GM18526 (cell line): ENCODE results near the gene ZSCAN30.

ENCODE experiments used
- POLR2A ChIP-seq: IDR thresholded peaks from 3 replicates; pipeline ENCODE4 v1.6.1; 2011; ENCODE audit not compliant: insufficient read length; ENCODE audit errors: extremely low read depth

The ZSCAN30 gene

GRCh38 chr18:35215026-35215425 lies 75.0 kb downstream of the ZSCAN30 start:
- no peak for TF ChIP-seq POLR2A

DNA sequence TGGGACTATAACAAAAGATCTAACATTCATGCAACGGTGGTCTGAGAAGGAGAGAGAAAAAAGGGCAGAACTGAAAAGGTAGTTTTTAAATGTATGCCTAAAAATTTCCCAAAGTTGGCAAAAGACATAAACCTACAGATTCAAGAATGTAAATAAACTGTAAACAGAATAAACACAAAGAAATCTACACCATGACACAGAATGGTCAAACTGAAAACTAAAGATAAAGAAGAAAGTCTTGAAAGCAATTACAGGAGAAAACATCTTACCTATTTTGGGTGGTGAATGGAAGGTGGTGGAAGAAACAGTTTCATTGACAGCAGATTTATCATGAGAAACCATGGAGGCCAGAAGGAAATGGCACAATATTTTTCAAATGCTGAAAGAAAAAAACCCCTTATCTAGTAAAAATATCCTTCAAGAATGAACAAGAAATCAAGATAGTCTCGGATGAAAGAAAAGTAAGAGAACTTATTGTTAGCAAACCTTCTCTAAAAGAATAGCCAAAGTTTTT lies 84.8 kb downstream of the ZSCAN30 start:
- TF ChIP-seq POLR2A: no peak

DNA sequence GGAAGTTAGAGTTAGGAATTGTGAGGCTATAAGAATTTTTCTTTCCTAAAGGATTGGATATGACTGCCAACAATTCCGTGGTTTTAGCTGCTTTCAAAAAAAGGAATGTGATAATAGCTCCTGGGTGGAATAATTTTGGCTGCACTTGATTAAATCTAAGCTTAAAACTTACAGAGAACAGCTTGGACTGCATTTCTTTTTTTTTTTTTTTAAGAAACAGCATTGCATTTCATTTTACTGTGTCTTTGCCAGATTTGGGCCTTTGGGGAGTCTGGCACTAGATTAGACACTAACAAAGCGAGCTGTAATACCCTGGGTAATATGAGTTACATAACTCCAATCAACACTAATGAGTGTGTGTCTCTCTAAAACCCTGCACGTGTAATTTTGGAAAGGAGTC lies 87.0 kb downstream of the ZSCAN30 start:
- no peak for TF ChIP-seq POLR2A

DNA sequence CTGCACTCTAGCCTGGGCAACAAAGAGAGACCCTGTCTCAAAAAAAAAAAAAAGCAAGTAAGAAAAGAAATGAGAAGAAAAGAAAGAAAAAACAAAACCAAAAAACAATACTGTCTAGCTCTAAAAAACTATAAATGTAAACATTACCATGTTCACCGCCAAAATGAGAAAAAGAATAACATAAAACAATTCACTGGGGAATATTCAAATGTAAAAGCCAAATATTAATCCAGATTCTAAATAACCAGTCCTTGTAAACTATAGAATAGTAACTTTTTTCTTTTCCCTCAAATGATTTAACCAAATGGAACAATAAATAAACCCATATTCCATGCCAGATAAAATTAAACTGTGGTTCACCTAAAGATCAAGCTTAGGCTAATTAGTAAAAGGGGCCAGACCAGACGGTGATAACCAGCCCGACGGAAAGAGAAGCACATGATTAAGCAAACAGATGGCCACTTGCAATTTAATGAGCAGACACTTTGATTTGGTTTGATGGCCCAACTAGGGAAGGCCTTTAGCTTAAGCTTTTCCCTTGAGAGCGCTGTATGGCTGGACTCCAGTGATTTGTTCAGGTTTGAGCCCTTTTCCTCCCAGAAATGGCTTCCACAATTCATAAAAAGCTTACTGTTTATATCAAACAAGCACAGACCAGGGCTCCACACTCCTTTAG lies 88.6 kb downstream of the ZSCAN30 start:
- TF ChIP-seq POLR2A: no peak
